A673 (cell line): ENCODE results near the gene INPP5B.

Source experiments
- EZH2 ChIP-seq: fragments of 200-600 bp; sonication (generic); IDR thresholded peaks from 2 replicates; pipeline ENCODE4 v1.6.1; 2017; ENCODE audit warnings: borderline replicate concordance, low read depth, mild to moderate bottlenecking, mixed read lengths, antibody characterized with exemption, low read length; ENCODE audit not compliant: poor library complexity, severe bottlenecking
- TF ChIP-seq, protein P1 (sequence below): fragments of 300-800, 200-600 bp; sonication (generic); conservative IDR thresholded peaks from 2 replicates; pipeline ENCODE4 v1.5.1; 2017; ENCODE audit warnings: low read depth, mild to moderate bottlenecking, antibody characterized with exemption, low read length, moderate library complexity, mixed read lengths

DNA sequence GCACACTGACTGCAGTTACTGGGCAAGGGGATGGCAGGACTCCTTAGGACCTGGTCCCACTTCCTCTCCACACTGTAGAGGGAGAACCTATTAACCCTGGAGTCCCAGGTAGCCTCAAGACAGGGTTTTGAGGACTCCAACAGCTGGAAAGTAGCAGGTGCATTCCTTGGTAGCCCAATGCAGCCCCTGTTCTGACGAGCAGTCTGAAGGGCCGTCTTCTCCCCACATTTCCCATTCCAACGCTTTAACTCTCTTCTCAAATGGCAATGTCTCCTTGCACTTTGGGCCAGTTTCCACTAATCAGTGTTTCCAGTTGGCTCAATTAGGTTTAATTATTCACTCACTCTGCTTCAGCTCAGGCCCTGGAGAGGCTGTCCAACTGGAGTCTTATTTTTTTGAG is 8.8 kb upstream of the INPP5B start:
- TF ChIP-seq, protein P1, sequence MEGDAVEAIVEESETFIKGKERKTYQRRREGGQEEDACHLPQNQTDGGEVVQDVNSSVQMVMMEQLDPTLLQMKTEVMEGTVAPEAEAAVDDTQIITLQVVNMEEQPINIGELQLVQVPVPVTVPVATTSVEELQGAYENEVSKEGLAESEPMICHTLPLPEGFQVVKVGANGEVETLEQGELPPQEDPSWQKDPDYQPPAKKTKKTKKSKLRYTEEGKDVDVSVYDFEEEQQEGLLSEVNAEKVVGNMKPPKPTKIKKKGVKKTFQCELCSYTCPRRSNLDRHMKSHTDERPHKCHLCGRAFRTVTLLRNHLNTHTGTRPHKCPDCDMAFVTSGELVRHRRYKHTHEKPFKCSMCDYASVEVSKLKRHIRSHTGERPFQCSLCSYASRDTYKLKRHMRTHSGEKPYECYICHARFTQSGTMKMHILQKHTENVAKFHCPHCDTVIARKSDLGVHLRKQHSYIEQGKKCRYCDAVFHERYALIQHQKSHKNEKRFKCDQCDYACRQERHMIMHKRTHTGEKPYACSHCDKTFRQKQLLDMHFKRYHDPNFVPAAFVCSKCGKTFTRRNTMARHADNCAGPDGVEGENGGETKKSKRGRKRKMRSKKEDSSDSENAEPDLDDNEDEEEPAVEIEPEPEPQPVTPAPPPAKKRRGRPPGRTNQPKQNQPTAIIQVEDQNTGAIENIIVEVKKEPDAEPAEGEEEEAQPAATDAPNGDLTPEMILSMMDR: no peak
- TF ChIP-seq EZH2: no peak
